Measurements from ENCODE around the gene TCTA. TPM values are rescaled to one million over a fixed set of nuclear protein-coding genes. Genes with fewer than 3 reads are reported as not detected.
A peak's percentile ranks its signal among the peaks of the same experiment; 100 is the strongest.

Gene TCTA
- total and polyA plus RNA-seq, 2 of the 8 experiments (the other 6 are each of a cell fraction or from before 2014, with no cell fraction given) = 6.2 to 11.0 TPM

DNA sequence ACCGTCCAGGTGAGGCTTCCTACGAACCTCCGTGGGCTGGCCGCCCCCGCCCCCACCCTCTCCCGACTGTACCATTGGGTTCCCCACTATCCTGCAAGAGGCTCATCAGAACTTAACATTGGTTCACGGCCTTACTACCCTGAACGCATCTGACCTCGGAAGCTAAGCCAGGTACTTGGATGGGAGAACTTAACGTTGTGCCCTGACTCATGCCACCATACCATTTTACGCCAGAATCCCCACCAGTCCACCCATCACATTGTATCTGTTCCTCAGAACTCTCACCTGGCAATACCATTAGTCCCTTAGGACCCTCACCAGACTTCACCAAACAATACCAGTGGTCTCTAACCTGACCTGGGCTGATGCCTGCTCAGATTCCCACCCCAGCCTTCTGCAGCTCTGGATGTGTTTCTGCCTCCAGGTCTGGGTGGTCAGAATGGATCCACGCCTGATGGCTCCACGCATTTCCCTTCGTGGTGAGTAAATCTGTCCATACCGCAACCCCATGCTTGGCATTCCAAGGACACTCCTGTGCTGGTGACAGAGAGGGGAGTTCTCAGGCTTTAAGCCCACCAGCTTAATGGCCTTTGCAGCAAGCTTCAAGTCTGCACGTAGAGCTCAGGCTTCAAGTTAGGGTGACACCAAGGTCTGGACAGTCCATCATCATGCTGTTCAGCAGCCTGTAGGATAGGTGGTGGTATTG, 562 bp downstream of the TCTA start:
- Histone ChIP-seq H2AK5ac (ENCODE audit: low read depth, low read length) (peak overlapping the region; percentile 83), H3K23me2 (ENCODE audit: low read depth, low read length) (peaks cover 16% of the 10 kb centered on the region), H3K27me3 (replicated peaks in 1 of 4; ENCODE audit: control insufficient read depth in 3 of 4, extremely low read depth in 1 of 4, insufficient read depth in 3 of 4, low read length in 3 of 4) (no peaks in the 10 kb centered on the region), H2BK20ac (ENCODE audit: low read length) (no peak overlapping the region), H3K56ac (replicated peaks; ENCODE audit: insufficient read length, low read depth, low read length) (peak overlapping the region; percentile 86), H2BK120ac (replicated peaks; ENCODE audit: low read depth, low read length) (no peak overlapping the region), H4K91ac (replicated peaks; ENCODE audit: insufficient read length, low read length) (peak overlapping the region; percentile 89), H3K18ac (ENCODE audit: extremely low read depth, low read length) (peak overlapping the region; percentile 97; the same call in 1 of the 2 replicates), H2AFZ (ENCODE audit: low read length) (0 out of 2 replicates have a peak overlapping the region, but pooled peaks have one; percentile 8), H3K4me3 (ENCODE audit: extremely low read depth in 1 of 4, insufficient read depth in 2 of 4, low read depth in 3 of 4, low read length in 4 of 4) (peak overlapping the region; percentile 68 to 99 (median 90)), H3K9me3 (ENCODE audit: insufficient read depth in 2 of 2, low read depth in 1 of 2, low read length in 1 of 2) (no peaks in the 10 kb centered on the region), H3K14ac (ENCODE audit: insufficient read length) (no peak overlapping the region), H3K9ac (replicated peaks in 1 of 4; ENCODE audit: extremely low read depth in 1 of 4, low read depth in 3 of 4, low read length in 3 of 4) (peak overlapping the region in 3 of 4 experiments; percentile 73 to 85 (median 75); a peak in 3 of 7 replicates), H4K8ac (ENCODE audit: extremely low read depth, insufficient read depth, low read length) (peak overlapping the region; percentile 90; the same call in 1 of the 2 replicates), H3K4me1 (replicated peaks in 1 of 4; ENCODE audit: control insufficient read depth in 3 of 4, insufficient read depth in 4 of 4, low read length in 3 of 4) (peaks cover 3 to 13% (median 10%) of the 10 kb centered on the region in 4 experiments; a peak in 6 of 7 replicates), H3K4me2 (ENCODE audit: insufficient read depth in 1 of 2, low read depth in 2 of 2, low read length in 2 of 2) (peak overlapping the region; percentile 80 to 93), H4K5ac (ENCODE audit: insufficient read length, low read depth, low read length) (no peak overlapping the region), H3K36me3 (ENCODE audit: control insufficient read depth in 2 of 4, insufficient read depth in 4 of 4, low read length in 3 of 4) (peaks cover 0 to 7% (median 4%) of the 10 kb centered on the region in 4 experiments; a peak in 2 of 8 replicates), H3K79me1 (ENCODE audit: low read depth, low read length) (peaks cover 12% of the 10 kb centered on the region), H2BK5ac (ENCODE audit: low read depth, low read length) (peak overlapping the region; percentile 96), H2BK12ac (ENCODE audit: low read depth, low read length) (peak overlapping the region; percentile 50; the same call in 1 of the 2 replicates), H3K27ac (ENCODE audit: low read depth, low read length) (no peak overlapping the region), H3K23ac (ENCODE audit: insufficient read length) (no peak overlapping the region), H3K4ac (replicated peaks; ENCODE audit: insufficient read length, low read depth, low read length) (no peak overlapping the region), H4K20me1 (replicated peaks in 1 of 2; ENCODE audit: control insufficient read depth in 1 of 2, insufficient read depth in 2 of 2, low read length in 2 of 2) (peaks cover 10 to 14% of the 10 kb centered on the region in 2 experiments), H3K79me2 (ENCODE audit: control insufficient read depth in 1 of 2, insufficient read depth in 2 of 2, low read length in 2 of 2) (peaks cover 25 to 36% of the 10 kb centered on the region in 2 experiments), H2BK15ac (ENCODE audit: low read length) (peak overlapping the region; percentile 92; the same call in 1 of the 2 replicates)
- WGBS, 2 experiments (ENCODE audit: extremely low coverage in 1 of 2, insufficient coverage in 1 of 2, insufficient read length in 1 of 2, insufficient replicate concordance in 2 of 2, low coverage in 1 of 2, low lambda C conversion rate in 2 of 2, missing lambda C conversion rate in 1 of 2) = 76% methylated on average over 12 of the region's 16 CpGs; no CpG with 5 or more reads in 1 of the 2 experiments
- POLR2A ChIA-PET (ENCODE audit: partially characterized antibody) = interaction anchor here (0.6 to 4.2 kb wide), 22 partner anchors 9 to 320 kb away, joined by 3 to 57 read pairs (median 5); partner anchors contain the start of genes AMT, DAG1, GPX1 and NICN1
- FAIRE-seq (no peak), DNase-seq (ENCODE audit: low read depth in 1 of 2, low spot score in 2 of 2) (no peak)
- CTCF ChIA-PET (ENCODE audit: partially characterized antibody) = interaction anchor here (0.5 to 1.6 kb wide), 6 partner anchors 9 to 613 kb away, joined by 3 to 9 read pairs (median 4); no protein-coding TSS in a partner anchor
- TF ChIP-seq SIX5 (IDR thresholded peaks at IDR 0.05; ENCODE audit: low read depth, low read length) (no peak), TAF1 (IDR thresholded peaks at IDR 0.05; ENCODE audit: low read depth, low read length) (no peak), HDAC2 (IDR thresholded peaks at IDR 0.05; ENCODE audit: borderline replicate concordance in 1 of 2, low read depth in 2 of 2, low read length in 2 of 2) (no peak), PHF8 (conservative IDR thresholded peaks at IDR 0.05; ENCODE audit: low read depth, low read length) (no peak)
